ENCODE data around the gene KLK13. TPM values are rescaled to one million over a fixed set of nuclear protein-coding genes. Genes with fewer than 3 reads are reported as not detected.

Gene KLK13
- polyA plus RNA-seq, 1 experiment, result not detected

- Histone ChIP-seq H3K36me3 (ENCODE audit: control insufficient read depth, insufficient read depth, low read length) (no peaks in the 10 kb centered on the region), H3K27me3 (ENCODE audit: control insufficient read depth, insufficient read depth, low read length) (no peaks in the 10 kb centered on the region), H3K4me3 (ENCODE audit: low read depth, low read length) (no peak overlapping the region)
- no peak for TF ChIP-seq CTCF (IDR thresholded peaks at IDR 0.05; ENCODE audit: insufficient read depth, low read depth, low read length)
- ChIA-PET CTCF (interaction anchor here (0.6 kb wide), 1 partner anchor 17 kb away, joined by 3 read pairs; no protein-coding TSS in a partner anchor), POLR2A (no interaction called here)
- DNase-seq (ENCODE audit: low read depth), result no peak
Observed at GRCh38 chr19:51079481-51080110, 14.7 kb upstream of the KLK13 start.

- H3K27me3 ChIP-seq (ENCODE audit: control insufficient read depth, insufficient read depth, low read length), result no peaks in the 10 kb centered on the region
- DNase-seq (ENCODE audit: low read depth), result no peak
- TF ChIP-seq CTCF (IDR thresholded peaks at IDR 0.05; ENCODE audit: insufficient read depth, low read depth, low read length), result no peak
- POLR2A ChIA-PET, result no interaction called here
- no peak overlapping the region for H3K4me3 ChIP-seq (ENCODE audit: low read depth, low read length)
- CTCF ChIA-PET, result no interaction called here
- H3K36me3 ChIP-seq (ENCODE audit: control insufficient read depth, insufficient read depth, low read length), result no peaks in the 10 kb centered on the region
Observed at GRCh38 chr19:51078731-51079130, 13.8 kb upstream of the KLK13 start.

- Histone ChIP-seq H3K4me3 (ENCODE audit: low read depth, low read length) (no peak overlapping the region), H3K36me3 (ENCODE audit: control insufficient read depth, insufficient read depth, low read length) (no peaks in the 10 kb centered on the region), H3K27me3 (ENCODE audit: control insufficient read depth, insufficient read depth, low read length) (no peaks in the 10 kb centered on the region)
- CTCF ChIA-PET, result no interaction called here
- TF ChIP-seq CTCF (IDR thresholded peaks at IDR 0.05; ENCODE audit: insufficient read depth, low read depth, low read length), result no peak
- POLR2A ChIA-PET, result no interaction called here
- DNase-seq (ENCODE audit: low read depth), result no peak
Observed at GRCh38 chr19:51078104-51078503, 13.2 kb upstream of the KLK13 start.

GRCh38 chr19:51076631-51077213 lies 11.8 kb upstream of the KLK13 start:
- Histone ChIP-seq H3K4me3 (ENCODE audit: low read depth, low read length) (no peak overlapping the region), H3K36me3 (ENCODE audit: control insufficient read depth, insufficient read depth, low read length) (no peaks in the 10 kb centered on the region), H3K27me3 (ENCODE audit: control insufficient read depth, insufficient read depth, low read length) (no peaks in the 10 kb centered on the region)
- no peak for DNase-seq (ENCODE audit: low read depth)
- POLR2A ChIA-PET, result no interaction called here
- CTCF ChIA-PET, result no interaction called here
- no peak for TF ChIP-seq CTCF (IDR thresholded peaks at IDR 0.05; ENCODE audit: insufficient read depth, low read depth, low read length)

- no peaks in the 10 kb centered on the region for H3K27me3 ChIP-seq (ENCODE audit: control insufficient read depth, insufficient read depth, low read length)
- no peaks in the 10 kb centered on the region for H3K36me3 ChIP-seq (ENCODE audit: control insufficient read depth, insufficient read depth, low read length)
- no peak overlapping the region for H3K4me3 ChIP-seq (ENCODE audit: low read depth, low read length)
- no peak for DNase-seq (ENCODE audit: low read depth)
- no peak for TF ChIP-seq CTCF (IDR thresholded peaks at IDR 0.05; ENCODE audit: insufficient read depth, low read depth, low read length)
- CTCF ChIA-PET, result no interaction called here
- POLR2A ChIA-PET, result no interaction called here
Observed at GRCh38 chr19:51075998-51076397, 11.1 kb upstream of the KLK13 start.

Data from BJ (cell line).